ENCODE results near the gene SGCD.

SGCD gene

DNA sequence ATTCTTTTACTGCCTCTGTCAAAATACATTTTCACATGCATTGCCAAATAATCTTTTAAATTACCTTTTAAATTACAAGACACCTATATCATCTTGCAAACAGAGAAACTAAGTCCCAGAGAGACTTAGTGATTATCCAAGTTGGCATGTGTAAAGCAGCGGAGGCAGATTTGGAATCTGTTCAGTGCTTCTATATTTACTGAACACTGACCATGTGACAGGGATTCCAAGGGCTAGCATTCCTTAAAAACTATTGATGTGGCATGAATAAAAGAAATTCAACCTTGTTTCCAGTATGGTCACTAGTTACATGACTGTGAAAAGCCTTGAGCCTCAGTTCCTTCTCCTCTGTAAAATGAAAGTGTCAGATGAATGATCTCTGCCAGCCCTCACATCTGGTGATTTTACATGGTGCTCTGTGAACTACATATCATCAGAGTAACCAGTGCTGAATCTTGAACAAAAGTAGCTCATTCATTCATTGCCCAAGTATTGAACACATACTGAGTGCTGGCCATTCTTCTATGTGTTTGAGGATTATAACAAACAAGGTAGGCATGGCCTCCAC lies 451.3 kb downstream of the SGCD start:
- DNase-seq (ENCODE audit: low read depth) = no peak

DNA sequence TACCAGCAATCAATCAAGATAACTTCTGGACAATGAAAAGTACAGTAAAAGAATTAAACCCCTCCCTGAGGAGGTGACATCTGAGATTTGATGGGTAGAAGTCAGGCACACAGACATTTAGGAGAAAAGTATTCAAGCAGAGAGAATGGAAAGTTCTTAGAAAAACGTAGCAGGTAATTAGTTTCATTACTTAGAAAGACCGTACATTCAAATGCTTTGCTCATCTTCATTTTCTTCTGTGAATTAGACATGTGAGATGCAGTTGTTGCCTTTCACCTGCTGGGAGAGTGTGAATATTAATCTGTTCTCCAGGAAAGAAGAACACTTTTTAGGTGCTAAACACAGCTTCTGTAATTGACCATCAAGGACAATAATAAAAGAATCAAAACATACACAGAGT lies 451.8 kb downstream of the SGCD start:
- DNase-seq (ENCODE audit: low read depth) = no peak

DNA sequence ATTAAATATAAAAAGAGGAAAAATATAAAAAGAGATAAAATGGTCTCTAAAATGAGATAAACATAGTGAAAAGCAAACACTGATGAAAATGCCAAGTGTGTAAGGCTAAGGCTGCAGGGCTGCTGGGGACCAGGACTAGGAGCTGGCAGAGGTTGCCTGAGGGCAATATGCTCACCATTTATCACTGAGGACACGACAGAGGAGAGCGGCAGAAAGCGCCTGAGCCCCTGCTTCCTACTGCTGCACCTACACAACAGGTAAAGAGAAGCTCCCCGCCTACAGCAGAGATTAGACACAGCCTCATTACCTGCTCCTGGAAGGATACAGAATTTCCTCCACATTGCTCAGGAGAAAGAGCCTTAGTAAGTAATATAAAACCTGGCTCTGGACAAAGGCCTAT lies 452.5 kb downstream of the SGCD start:
- no peak for DNase-seq (ENCODE audit: low read depth)

DNA sequence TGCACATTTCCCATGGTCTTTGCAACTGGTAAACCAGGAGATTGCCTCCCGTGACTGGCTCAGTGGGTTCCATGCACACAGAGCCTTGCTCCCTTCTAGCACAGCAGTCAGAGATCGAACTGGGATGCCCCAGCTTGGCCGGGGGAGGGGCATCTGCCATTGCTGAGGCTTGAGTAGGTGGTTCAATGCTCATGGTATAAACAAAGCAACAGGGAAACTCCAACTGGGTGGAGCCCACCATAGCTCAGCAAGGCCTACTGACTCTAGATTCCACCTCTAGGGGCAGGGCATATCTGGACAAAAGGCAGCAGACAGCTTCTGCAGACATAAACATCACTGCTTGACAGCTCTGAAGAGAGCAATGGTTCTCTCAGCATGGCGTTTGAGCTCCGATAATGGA lies 456.1 kb downstream of the SGCD start:
- no peak for DNase-seq (ENCODE audit: low read depth)

DNA sequence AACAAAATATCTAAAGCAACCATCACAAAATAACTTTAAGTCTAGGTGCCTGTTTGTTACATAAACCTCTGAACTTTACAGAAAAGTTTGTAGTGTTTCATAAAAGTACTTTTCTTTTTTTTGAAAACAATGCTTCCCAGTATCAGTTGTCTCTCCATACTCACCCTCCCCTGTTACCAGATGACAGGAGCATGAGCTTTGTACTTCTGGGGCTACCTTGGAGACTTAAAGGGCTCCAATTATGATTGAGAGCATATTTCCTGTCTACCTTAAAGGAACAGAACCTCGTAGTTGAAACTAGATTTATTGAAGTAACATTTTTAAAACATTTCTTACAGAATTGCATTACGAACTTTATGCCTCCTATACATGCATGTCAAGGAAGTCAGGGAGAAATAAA lies 467.7 kb downstream of the SGCD start:
- no peak for DNase-seq (ENCODE audit: low read depth)

DNA sequence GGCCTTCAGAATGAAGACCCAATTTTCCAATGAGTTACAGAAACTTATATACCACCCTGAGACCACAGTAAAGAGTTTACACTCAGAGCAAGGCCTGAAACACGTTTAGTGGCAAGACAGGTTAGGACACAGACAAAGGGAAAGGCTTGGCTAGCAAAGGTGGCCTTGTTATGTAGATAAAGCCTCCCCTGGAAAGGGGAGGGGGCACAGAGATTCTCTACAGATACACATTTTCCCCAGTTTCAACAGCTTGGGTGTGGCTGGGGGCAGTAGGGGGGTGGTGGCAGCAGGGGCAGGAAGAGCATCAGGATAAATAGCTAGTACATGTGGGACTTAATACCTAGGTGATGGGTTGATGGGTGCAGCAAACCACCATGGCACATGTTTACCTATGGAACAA lies 471.2 kb downstream of the SGCD start:
- DNase-seq (ENCODE audit: low read depth) = no peak

DNA sequence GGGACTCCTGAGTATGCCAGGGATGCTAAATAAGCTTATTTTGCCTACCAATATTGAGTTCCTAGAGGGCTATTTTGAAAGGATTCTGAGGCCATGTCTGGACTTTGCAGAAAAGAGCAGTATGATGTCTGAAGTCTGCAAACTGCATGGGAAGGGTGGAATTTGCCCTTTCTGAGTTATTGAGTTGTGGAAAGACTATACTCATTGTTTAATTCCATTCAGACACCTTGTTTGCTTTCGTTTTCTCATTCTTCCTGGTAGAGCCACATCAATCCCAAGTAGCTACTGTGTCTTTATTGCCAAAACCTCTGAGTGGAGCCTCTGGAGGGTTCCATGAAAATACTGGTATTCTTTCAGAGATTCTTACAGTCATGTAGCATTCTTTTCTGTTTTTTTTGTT lies 472.2 kb downstream of the SGCD start:
- DNase-seq (ENCODE audit: low read depth) = no peak

DNA sequence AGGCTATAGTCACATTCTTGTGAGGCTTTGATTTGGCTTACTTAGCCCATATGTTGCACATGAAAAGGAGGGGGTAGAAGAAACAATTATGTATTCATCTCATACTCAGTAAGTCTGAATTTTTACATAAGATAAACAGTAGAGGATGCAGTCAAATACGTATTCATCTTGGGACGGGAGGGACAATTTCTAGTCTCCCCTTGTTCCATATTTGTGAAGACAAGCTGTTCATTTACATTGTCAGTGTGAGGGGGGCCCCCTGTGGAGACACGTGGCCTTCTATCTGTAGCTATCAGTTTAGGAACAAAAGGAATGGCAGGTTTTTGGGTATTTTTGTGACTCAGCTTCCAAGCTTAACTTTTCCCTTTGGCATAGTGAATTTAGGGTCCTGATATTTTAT lies 474.0 kb downstream of the SGCD start:
- no peak for DNase-seq (ENCODE audit: low read depth)

DNA sequence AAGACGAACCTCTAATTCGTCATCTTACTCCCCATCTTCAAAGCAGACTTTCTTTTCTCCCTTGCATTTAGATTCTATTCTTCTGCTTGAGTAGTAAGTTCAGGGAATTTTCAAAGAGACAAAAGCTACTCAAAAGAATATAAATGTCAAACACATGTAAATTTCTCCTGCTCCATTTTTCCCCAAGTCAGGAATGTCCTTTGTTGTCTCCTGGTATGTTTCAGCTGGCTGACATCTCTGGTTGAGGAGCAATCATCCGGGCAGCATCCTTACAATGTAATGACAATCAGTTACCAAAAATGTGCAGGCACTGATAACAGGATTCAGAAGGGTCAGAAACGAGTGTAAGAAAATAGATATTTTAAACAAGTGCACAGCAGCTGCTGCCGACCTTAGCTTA lies 475.5 kb downstream of the SGCD start:
- DNase-seq (ENCODE audit: low read depth) = no peak

DNA sequence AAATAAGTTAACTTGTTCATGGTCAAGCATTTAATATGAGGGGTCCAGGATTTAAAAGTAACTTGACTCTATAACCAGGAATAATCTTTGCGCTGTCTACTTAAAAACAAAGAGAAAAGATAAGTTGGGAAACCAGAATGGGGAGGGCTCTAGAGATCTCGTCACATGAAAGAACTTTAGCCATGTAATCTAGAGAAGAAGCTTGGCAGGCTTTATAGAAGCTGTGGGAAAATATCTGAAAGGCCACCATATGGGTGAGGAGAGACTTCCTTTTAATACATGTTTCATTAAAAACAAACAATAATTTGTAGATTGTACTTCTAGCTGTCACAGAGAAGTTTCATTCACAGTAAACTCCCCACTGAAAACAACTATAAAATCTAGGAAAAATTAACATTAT lies 476.4 kb downstream of the SGCD start:
- no peak for DNase-seq (ENCODE audit: low read depth)

DNA sequence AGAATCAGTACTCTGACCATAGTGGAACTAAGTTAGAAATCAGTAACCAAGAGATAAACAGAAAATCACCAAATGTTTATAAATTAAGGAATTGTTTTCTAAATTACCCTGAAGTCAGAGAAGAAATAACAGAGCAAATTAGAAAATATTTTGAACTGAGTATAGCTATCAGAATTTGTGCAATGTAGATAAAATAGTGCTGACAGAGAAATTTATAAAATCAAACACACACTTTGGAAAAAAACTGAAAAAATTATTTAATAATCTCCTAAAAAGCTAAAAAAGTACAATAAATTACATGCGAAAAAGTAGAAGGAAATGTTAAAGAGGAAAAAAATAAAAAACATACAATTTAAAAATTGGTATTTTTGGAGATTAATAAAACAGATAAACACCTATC lies 486.0 kb downstream of the SGCD start:
- DNase-seq (ENCODE audit: low read depth) = no peak

DNA sequence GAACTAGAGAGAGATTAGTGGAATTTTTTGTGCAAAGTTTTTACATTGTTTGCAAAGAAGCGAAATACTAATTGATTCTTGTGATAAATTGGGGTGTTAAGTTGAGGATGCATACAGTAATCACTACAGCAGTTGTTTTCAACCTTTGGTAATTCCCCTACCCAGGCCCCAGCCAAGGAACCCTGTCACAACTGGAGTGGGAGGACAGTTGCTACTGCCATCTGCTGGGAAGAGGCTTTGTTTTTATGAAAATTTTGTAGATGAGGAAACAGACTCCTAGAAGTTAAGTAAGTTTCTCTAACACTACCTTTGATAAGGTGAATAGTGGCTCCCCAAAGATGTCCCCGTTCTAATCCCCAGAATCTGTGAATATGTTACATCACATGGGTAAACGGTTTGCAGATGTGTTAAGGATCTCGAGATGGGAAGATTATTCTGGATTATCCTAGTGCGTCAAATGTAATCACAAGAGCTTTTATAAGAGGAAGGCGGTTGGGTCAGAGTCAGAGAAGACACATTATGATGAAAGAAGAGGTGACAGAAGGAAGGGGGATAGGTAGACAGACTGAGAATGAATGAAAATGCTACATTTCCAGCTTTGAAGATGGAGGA lies 489.1 kb downstream of the SGCD start:
- no peak for DNase-seq (ENCODE audit: low read depth)
